CMK (cell line): ENCODE measurements around the gene SLC18B1.
"Not testable (repeated sequence)": the region's sequence is repeated elsewhere in the genome, so short reads cannot be mapped to it uniquely, and the experiment has no call there.

Experiments
- DNase-seq: peaks from one replicate; pipeline ENCODE4 v3.0.0-alpha.2; 2010; ENCODE audit warnings: low read depth

SLC18B1 gene

DNA sequence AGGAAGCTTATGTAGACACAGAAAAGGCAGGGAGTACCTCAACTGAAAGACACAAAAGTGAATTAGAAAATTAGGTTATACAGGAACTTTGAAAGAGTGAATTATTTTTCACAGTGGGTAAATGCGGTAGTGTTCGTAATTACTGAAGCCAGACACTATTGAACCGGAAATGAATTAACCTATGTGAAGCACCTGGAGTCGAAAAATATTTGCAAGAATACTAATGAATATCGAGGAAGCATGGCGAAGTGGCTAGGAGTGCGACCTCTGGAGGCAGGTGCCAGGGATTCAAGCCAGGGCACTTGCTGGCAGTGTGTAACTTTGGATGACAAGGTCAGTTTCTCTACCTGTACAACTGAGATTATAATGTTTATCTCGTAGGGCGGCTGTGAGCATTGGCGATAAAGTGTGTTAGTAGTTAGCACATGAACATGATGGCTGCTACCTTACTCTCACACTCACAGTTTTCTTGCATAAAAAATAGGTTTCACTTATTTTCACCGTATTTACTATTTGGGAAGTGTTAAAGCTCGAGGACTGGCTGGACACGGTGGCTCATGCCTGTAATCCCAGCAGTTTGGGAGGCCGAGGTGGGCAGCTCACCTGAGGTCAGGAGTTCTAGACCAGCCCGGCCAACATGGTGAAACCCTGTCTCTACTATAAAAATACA, 567 bp upstream of the SLC18B1 start:
- no peak for DNase-seq

GRCh38 chr6:132795461-132795860, 3.0 kb downstream of the SLC18B1 start:
- DNase-seq: no peak

- DNase-seq: no peak
Observed at GRCh38 chr6:132792510-132792909, 5.9 kb downstream of the SLC18B1 start.

GRCh38 chr6:132790450-132790849, 8.0 kb downstream of the SLC18B1 start:
- DNase-seq: no peak

GRCh38 chr6:132789396-132789776, 9.1 kb downstream of the SLC18B1 start:
- DNase-seq: no peak

GRCh38 chr6:132788658-132789395, 9.6 kb downstream of the SLC18B1 start:
- no peak for DNase-seq

GRCh38 chr6:132785936-132786335, 12.5 kb downstream of the SLC18B1 start:
- DNase-seq: no peak

DNA sequence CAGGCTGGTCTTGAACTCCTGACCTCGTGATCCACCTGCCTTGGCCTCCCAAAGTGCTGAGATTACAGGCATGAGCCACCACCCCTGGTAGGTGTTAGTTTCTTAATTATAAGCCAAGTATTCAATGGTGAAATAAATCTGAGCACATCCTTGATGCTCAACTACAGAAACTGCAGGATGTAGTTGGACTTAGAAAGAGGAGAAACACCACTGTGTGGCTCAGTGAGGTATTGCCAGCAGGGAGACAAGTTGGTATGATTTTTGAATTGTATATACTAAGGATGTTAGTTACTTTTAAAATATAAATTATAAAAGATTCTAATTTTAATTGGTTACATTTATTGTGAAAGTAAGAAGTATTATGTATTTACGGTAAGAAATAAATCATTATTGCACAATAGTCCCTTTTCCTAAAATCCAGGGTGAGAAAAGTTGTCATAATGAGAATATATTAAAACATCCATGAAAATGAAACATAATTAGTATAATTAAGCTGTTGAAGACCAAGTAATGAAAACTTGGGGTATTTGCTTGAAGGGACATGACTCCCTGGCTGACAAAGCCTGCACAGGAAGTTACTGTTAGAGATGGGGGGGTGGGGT, 17.6 kb downstream of the SLC18B1 start:
- DNase-seq: no peak

DNA sequence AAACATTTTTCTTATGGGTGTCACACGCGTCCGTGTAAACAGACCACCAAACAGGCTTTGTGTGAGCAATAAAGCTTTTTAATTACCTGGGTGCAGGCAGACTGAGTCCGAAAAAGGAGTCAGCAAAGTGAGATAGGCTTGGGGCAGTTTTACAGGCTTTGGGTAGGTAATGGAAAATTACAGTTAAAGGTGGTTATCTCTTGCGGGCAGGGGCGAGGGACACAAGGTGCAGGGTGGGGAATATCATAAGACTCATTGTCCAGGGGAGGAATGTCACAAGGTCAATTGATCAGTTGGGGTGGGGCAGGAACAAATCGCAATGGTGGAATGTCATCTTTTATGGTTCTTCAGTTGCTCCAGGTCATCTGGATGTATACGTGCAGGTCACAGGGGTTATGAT, 20.6 kb downstream of the SLC18B1 start:
- not testable (repeated sequence) for DNase-seq

- DNase-seq: no peak
Observed at GRCh38 chr6:132768051-132768517, 30.4 kb downstream of the SLC18B1 start.

GRCh38 chr6:132765560-132765959, 32.9 kb downstream of the SLC18B1 start:
- DNase-seq: no peak

- no peak for DNase-seq
Observed at GRCh38 chr6:132764370-132764769, 34.1 kb downstream of the SLC18B1 start.

DNA sequence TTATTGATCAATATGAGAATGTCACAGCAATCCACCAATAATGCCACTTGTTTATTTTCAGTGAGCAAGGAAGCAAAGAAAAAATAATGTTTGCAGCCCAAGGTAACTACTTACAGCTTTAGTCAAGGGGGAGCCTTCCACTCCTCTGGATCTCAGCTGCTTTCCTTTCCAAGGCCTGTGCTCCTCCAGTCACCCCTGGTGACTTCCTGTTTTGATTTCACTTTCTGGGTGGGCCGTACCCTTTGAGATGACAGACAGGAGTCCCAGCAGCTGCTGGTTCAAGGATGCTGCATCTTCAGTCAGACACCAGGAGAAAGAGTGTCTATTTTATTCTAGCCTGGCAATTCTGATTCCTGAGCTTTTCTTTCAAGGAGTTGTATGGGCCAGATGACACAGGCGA, 35.2 kb downstream of the SLC18B1 start:
- no peak for DNase-seq

DNA sequence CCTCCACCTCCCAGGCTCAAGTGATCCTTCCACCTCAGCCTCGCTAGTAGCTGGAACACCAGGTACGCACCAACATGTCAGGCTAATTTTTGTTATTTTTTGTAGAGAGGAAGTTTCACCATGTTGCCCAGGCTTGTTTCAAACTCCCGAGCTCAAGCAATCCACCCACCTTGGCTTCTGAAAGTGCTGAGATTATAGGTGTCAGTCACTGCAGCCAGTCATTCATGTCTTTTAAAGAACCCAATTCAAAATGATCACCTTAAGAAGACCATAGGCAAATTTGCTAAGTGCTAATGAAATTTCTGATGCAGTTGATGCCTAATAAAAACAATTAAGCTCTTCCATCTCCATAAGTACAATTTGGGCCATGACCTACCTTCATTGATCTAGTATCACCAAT, 38.2 kb downstream of the SLC18B1 start:
- no peak for DNase-seq

DNA sequence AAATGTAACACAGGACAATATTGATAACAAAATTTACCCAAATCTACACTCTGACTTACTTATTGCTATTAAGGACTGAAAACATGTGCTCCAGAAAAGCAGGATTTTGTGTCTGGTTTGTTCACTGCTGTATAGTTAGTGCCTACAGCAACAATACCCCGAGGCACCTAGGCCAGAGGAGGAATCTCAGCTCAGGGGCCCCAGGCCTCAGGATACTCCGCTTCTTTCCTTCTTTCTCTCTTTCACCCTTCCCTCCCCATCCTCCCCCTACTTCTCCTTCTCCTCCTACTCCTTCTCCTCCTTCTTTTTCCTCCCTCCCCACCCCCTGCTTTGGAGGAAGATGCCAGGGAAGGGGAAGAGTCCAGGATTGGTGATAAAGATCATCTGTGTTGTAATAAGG, 39.7 kb downstream of the SLC18B1 start:
- DNase-seq: no peak

DNA sequence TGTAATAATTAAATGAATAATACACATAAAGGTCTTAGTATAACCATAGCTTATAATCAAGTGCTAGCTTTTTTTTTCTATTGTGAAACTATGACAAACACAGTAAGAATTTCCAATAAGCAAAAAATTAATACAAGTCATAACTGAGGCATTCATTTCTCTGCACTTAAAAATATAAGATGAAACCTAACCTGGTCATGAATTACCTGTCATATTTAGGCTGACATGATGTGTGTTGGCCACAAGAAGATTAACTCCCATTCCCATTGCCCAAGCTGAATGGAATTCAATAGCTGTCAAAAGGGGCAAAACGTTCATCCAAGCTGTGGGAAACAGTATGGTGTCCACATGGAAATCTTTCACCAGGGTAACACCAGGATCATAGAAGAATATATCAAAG, 46.2 kb downstream of the SLC18B1 start:
- DNase-seq: no peak

GRCh38 chr6:132751828-132752227, 46.6 kb downstream of the SLC18B1 start:
- DNase-seq: no peak

DNA sequence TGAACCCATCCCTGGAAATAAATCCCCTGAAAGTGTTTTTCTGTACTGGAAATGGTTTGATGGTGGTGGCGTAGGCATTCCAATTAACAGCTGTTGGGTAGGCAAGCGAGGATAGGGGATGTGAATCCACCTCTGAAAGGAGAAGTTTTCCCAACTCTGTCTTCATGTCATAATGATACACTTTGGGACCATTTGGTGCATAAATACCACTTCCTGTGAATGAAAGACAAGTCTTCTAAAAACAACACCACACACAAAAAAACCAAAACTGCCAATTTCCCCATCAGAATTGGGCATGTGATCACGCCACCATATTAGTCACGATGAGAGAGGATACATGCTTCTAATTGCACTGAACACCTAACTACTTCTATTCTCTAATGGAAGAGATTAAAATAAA, 47.1 kb downstream of the SLC18B1 start:
- DNase-seq: no peak

DNA sequence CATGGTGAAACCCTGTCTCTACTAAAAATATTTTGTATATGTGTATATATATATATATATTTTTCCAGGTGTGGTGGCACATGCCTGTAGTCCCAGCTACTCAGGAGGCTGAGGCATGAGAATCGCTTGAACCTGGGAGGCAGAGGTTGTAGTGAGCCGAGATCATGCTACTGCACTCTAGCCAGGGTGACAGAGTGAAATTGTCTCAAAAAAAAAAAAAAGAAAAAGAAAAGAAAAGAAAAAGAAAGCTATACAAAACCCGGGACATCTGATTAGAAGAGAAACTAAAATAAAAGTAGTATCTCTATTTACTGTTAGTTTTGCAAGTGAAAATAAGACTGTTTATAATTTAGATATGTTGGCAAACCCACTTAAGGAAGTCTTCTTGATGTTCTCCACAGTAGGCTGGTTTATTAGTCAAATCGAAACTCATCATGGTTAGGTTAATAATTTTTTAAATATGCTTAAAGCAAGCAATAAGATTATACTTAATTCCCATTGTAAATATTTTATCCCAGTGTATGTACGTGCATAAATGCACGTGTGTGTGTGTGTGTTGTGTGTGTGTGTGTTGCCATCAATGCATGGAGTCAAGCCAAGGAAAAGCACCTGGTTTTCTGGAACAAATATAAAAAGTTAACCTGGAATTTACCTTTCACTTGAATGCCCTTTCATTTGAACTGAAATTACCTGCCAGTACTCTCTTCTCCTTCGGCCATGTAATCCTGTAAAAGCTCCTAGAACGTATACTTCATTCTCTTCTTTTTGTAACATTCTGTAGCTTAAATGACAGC, 47.8 kb downstream of the SLC18B1 start:
- no peak for DNase-seq

GRCh38 chr6:132749111-132749510, 49.3 kb downstream of the SLC18B1 start:
- DNase-seq: no peak

DNA sequence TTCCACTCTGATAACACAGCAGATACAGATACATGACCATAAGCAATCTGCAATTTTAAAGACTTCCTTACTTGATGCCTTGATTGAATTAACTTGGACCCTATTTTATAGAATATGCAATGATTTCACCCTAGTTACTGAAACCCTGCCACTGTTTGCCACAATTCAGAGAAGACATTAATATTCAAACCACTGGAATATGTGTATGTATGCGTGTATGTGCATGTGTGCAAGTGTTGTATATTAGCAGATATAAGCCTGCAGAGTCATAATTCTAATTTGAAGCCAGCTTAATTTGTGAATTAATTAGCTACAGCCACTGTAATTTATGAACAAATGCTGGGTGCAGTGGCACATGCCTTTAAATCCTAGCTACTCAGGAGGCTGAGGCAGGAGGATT, 50.0 kb downstream of the SLC18B1 start:
- DNase-seq: no peak

GRCh38 chr6:132746048-132746447, 52.4 kb downstream of the SLC18B1 start:
- no peak for DNase-seq

DNA sequence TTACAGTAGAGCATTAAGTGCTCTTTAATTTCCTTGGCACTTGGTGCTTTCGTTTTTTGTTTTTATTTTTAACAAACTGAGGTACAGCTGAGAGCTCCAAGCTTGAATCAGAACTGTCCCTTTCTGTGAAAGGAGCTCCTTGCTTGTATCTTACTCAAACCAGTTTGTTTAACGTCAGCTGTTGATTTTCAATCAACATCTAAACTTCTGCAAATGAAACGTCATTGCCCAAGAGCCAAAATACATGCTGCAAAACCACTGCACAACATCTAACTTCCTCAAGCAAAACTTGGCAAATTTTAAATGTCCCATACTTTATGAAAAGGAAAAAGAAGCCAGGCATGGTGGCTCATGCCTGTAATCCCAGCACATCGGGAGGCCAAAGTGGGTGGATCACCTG, 55.9 kb downstream of the SLC18B1 start:
- DNase-seq: no peak
